Stimulated activated CD8-positive, alpha-beta memory T cell treated with anti-CD3 and anti-CD28 coated beads, Interleukin-7, amount 100 ng/mL, for 4 hours (primary cell): Measurements from ENCODE around the gene PPP1R3F.

Experiments used
- DNase-seq, 2 donors: peaks; one replicate each; pipeline ENCODE4 v3.0.0-alpha.2; 2020; ENCODE audit warnings: low read depth in 2 of 2

The PPP1R3F gene

DNA sequence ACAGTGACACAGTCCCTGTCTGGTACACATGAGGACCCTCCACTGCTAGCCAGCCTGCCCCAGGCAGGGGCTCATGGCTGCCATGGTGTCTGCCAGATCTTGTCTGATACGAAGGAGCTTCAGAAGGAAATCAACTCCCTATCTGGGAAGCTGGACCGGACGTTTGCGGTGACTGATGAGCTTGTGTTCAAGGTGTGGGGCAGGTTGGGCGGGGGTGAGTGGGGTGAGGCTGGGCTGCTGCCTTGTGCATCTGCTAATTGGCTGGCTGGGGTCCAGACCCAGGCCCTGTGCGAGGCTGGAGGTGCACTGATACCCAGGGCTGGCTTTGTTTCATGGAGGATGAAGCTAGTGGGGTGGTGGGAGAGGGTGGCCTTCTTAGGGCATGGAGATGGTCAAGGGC is 20.5 kb upstream of the PPP1R3F start:
- DNase-seq = no peak

- no peak for DNase-seq
Measured at GRCh38 chrX:49249616-49250015, 20.0 kb upstream of the PPP1R3F start.

DNA sequence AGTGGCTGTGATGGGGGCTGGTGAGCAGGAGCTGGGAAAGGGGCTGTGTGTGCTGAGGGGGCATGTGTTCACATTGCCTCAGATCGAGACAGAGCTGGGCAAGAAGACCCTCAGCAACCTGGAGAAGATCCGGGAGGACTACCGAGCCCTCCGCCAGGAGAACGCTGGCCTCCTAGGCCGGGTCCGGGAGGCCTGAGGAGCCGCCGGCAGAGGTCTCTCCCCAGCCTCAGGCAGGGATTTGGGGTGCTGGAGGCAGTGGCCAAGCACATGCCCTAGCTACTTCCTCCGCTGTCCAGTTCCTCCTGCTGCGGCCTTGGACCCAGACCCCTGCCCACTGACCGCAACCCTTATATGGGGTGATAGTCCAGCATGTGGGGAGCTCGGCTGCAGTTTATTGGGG is 19.5 kb upstream of the PPP1R3F start:
- DNase-seq = no peak

- no peak for DNase-seq
Measured at GRCh38 chrX:49250578-49250977, 19.0 kb upstream of the PPP1R3F start.

GRCh38 chrX:49251325-49251724 is 18.3 kb upstream of the PPP1R3F start:
- no peak for DNase-seq

GRCh38 chrX:49254639-49255038 is 15.0 kb upstream of the PPP1R3F start:
- no peak for DNase-seq

DNA sequence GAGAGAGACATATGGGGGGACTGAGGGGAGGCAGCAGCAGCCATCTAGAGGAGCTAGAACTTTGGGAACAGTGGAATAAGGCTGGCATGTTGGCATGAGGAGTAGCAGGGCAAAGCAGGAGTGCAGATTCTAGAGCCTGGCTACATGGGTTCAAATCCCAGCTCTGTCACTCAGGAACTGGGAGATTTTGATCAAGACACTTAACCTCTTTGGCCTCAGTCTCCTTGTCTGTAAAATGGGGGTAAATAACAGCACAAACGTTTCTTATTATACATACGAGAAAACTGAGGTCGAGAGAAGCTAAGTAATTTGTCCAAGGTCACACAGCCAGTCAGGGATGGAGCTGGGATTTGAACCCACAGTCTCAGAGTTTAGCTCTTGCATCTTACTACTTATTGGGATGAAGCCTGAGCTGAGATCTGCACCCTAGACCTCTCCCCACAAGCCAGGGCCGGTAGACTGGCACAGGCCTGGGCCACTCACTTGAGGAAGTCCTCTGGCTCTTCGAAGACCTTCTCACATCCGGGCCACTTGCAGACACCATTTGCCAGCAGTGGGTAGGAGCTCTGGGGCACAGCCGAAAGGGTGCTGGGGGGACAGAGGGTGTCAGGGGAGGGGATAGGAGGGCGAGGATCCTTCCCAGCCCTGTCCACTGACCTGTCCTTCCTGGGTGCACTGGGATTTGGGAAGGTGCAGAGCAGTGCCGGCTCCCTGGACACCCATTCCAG is 13.2 kb upstream of the PPP1R3F start:
- no peak for DNase-seq

- no peak for DNase-seq
Measured at GRCh38 chrX:49257074-49257790, 12.4 kb upstream of the PPP1R3F start.

- no peak for DNase-seq
Measured at GRCh38 chrX:49257846-49258748, 11.5 kb upstream of the PPP1R3F start.

- DNase-seq = no peak
Measured at GRCh38 chrX:49258749-49259124, 10.9 kb upstream of the PPP1R3F start.

DNA sequence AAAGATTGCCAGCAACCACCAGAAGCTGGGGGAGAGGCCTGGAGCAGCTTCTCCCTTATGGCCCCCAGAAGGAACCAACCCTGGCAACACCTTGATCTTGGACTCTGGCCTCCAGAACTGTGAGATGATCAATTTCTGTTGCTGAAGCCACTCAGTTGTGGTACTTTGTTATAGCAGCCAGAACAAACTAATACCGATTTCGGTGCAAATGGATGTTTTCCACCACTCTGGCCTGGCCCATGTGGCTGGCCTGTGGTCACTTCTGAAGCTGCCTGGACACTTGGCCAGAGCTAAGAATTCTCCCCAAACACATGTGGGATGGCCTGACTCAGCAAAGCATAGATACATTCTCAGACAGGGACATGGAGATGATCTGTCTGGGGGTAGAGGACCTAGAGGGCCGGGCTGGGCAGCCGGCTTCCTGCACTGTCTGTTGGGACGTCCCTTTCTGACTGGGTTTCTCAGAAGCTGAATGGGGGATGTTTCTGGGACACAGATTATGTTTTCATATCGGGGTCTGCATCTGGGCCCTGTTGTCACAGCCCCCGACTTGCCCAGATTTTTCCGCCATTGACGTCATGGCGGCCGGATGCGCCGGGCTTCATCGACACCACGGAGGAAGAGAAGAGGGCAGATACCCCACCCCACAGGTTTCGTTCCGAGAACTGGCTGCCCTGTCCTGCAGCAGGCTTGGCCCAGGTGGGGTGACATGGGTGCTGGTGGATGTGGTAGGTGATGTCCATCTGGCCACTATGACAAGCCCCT is 9.2 kb upstream of the PPP1R3F start:
- no peak for DNase-seq

DNA sequence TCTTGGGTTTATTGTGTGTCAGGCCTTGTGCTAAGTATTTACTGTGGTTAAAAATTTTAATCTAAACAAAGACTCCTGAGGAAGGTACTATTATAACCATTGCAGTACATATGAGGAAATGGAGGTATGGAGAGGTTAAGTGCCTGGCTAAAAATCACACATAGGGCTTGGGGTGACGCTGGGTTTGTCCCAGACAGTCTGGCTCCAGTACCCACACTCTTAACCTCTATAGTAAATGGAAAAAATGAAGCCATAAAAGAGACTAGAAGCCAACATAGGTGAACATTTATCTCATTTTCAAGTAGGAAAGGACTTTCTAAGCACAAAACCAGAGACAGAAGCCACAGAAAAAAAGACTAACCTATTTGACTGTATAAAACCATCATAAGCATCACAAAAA is 7.0 kb upstream of the PPP1R3F start:
- DNase-seq = no peak

DNA sequence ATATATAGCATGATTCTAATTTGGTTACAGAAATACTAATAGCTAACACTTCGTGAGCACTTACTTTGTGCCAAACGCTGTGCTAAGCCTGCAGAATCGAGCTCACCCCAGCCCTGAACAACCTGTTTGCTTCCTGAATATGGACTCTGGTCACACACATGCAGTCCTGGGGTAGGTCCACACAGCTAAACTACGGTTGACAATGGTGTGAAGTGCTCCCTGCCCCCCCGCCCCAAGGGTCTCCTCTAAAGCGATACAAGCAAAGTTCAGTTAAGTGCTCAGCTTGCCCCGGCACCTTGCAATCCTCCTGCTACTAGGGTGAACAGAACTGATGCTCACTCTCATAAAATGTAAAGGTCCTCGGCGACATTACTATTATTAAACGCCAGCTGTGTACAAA is 6.0 kb upstream of the PPP1R3F start:
- no peak for DNase-seq

- DNase-seq = no peak
Measured at GRCh38 chrX:49264460-49264859, 5.1 kb upstream of the PPP1R3F start, which contains the start of gene FOXP3. Gene FOXP3, minus strand, starts transcription at chrX:49264710. Its CDS starts 6,205 bp downstream, at chrX:49258505.

DNA sequence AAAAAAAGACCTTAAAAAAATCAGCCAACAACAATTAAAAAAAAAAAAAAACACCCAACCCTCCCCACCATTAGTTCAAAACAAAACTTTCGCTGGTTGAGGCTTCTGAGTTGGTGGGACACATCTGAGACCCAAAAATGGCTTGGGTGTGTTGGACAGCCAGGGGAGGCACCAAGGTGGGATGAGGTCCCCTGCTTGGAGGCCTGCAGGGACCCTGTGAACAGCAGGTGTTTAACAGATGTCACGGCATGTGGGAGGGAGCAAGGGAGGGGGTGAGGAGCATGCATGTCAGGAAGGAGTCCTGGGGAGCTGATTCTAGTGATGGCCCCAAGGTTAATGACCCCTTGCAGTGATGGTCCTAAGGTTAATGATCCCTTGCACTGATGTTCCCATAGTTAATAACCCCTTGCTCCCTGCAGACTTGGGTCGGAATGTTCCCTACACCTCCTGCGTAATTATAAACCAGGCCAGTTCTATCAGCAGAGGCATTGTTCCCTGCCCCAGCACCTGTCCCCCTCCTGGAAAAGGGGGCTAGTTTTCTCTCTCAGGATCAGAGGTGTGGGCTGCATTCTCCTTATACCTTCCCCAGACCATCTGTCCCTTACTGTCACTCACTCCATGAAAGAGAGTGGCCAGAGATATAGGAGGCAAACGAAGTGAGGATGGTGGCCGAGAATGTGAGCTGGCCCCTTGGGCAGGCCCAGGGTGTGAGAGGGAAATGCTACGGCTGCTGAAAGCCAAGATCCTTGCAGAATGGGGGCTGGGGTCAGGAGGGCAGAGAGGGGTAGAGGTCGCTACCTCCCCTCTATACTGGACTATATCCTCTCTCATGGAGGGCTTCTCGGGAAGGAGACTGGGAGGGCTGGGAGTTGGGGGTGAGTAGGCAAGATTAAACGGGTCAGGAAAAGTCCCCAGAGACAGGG is 2.8 kb upstream of the PPP1R3F start:
- DNase-seq = no peak

GRCh38 chrX:49268702-49269009 is 937 bp upstream of the PPP1R3F start:
- DNase-seq = no peak

DNA sequence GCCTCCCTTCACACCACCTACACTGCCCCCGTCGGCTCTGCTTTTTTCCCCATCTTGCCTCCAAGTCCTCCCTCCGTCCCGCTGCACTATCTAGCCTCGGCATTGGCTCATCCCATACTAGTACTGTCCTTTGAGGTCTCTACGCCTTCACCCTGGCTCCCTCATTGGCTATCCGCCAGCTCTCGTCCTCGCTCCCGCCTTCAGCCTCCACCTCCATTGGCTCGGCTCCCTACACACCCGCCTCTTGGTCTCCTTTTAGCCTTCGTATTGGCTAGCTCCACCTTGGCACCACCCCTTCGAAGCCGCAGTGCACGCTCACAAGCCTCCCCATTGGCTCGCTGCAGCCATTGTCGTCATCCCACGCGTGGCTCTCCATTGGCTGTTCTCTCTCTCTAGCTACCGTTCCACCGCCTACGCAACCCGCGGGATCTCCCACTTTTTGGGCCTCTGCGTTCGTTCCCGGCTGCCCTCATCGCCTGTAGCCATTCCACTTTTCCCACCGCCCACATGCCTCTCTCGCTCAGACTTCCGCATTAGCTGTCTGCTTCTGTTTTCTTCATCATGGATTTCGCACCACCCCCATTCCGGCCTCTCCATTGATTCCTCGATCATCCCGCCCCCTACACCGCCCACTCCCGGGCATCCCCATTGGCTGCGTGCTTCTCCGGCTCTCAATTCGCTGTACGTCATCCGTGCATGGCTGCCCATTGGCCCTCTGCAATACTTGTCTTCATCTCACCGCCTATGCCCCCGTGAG is 405 bp upstream of the PPP1R3F start:
- peak; percentile 92 to 94 for DNase-seq

- DNase-seq = no peak
Measured at GRCh38 chrX:49270249-49270921, 792 bp downstream of the PPP1R3F start.

DNA sequence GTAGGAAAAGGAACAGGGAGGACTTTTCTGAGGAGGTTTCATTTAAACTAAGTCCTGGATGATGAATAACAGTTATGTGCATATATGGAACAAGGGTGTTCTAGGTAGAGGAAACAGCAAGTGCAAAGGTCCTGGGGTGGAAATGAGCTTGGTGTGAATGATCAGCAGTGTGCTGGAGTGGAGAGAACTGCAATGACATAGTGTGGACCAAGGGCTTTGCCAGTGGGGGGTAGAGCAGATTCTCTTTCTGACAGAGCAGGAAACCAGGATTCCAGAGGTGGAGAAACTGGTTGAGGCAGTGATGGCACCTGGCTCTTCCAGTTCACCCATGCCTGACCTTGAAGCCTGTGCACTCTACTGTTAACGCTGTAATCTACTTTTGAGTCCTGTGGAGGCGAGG is 1.7 kb downstream of the PPP1R3F start:
- DNase-seq = no peak
